MV-4-11 (cell line): ENCODE results near the gene GYS2.
A peak's percentile ranks its signal among the peaks of the same experiment; 100 is the strongest.

Experiments used
- DNase-seq: peaks from one replicate; lab custom pipeline; 2025; lab: John Stamatoyannopoulos, UW

GYS2 gene

GRCh38 chr12:21604245-21605101, at the start of gene GYS2:
TSS of gene GYS2 (minus strand) at chr12:21604847. CDS start at chr12:21604592, 255 bp downstream.
- no peak for DNase-seq

GRCh38 chr12:21651821-21652220, 47.2 kb upstream of the GYS2 start:
- DNase-seq, result no peak

- DNase-seq, result no peak
Observed at GRCh38 chr12:21650997-21651396, 46.4 kb upstream of the GYS2 start.

- DNase-seq, result no peak
Observed at GRCh38 chr12:21649034-21649433, 44.4 kb upstream of the GYS2 start.

GRCh38 chr12:21648378-21648777, 43.7 kb upstream of the GYS2 start:
- no peak for DNase-seq

- no peak for DNase-seq
Observed at GRCh38 chr12:21647179-21647578, 42.5 kb upstream of the GYS2 start.

GRCh38 chr12:21645041-21645500, 40.4 kb upstream of the GYS2 start:
- DNase-seq, result peak; percentile 25

- no peak for DNase-seq
Observed at GRCh38 chr12:21644516-21644915, 39.9 kb upstream of the GYS2 start.

GRCh38 chr12:21643758-21644157, 39.1 kb upstream of the GYS2 start:
- DNase-seq, result no peak

- no peak for DNase-seq
Observed at GRCh38 chr12:21642707-21643389, 38.2 kb upstream of the GYS2 start.

GRCh38 chr12:21638054-21638891, 33.6 kb upstream of the GYS2 start:
- no peak for DNase-seq

GRCh38 chr12:21634245-21634644, 29.6 kb upstream of the GYS2 start:
- no peak for DNase-seq

GRCh38 chr12:21631367-21631766, 26.7 kb upstream of the GYS2 start:
- DNase-seq, result peak; percentile 57

GRCh38 chr12:21627924-21628323, 23.3 kb upstream of the GYS2 start:
- no peak for DNase-seq

- DNase-seq, result no peak
Observed at GRCh38 chr12:21618566-21618965, 13.9 kb upstream of the GYS2 start.

GRCh38 chr12:21617030-21617429, 12.4 kb upstream of the GYS2 start:
- DNase-seq, result no peak

GRCh38 chr12:21615431-21615830, 10.8 kb upstream of the GYS2 start:
- peak; percentile 80 for DNase-seq

GRCh38 chr12:21614506-21614905, 9.9 kb upstream of the GYS2 start:
- DNase-seq, result peak; percentile 41

GRCh38 chr12:21613931-21614330, 9.3 kb upstream of the GYS2 start:
- DNase-seq, result peak; percentile 29

GRCh38 chr12:21608196-21608595, 3.5 kb upstream of the GYS2 start:
- DNase-seq, result peak; percentile 34

GRCh38 chr12:21607701-21608100, 3.1 kb upstream of the GYS2 start:
- DNase-seq, result peak; percentile 23

GRCh38 chr12:21606175-21606574, 1.5 kb upstream of the GYS2 start:
- DNase-seq, result no peak
